Measurements from ENCODE around the gene LY6G5B.
A peak's percentile ranks its signal among the peaks of the same experiment; 100 is the strongest.

Gene LY6G5B

DNA sequence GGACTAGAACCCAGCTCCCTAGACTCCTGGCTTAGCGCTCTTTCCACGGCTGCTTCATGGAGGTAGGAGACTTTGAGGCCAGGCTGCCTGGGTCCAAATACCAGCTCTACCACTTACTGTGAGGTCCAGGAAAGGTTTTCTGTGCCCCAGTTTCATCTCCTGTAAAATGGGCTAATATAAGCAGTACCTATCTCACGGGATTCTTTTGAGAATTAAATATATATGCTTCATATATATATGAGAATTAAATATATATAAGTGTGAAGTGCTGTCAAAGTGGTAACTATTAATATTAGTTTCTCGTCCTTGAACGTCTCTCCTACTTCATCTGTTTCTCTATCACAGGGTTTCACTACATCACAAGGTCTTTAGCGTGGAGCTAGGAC is 21.3 kb downstream of the LY6G5B start:
- TF ChIP-seq, protein P1, sequence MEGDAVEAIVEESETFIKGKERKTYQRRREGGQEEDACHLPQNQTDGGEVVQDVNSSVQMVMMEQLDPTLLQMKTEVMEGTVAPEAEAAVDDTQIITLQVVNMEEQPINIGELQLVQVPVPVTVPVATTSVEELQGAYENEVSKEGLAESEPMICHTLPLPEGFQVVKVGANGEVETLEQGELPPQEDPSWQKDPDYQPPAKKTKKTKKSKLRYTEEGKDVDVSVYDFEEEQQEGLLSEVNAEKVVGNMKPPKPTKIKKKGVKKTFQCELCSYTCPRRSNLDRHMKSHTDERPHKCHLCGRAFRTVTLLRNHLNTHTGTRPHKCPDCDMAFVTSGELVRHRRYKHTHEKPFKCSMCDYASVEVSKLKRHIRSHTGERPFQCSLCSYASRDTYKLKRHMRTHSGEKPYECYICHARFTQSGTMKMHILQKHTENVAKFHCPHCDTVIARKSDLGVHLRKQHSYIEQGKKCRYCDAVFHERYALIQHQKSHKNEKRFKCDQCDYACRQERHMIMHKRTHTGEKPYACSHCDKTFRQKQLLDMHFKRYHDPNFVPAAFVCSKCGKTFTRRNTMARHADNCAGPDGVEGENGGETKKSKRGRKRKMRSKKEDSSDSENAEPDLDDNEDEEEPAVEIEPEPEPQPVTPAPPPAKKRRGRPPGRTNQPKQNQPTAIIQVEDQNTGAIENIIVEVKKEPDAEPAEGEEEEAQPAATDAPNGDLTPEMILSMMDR (IDR thresholded peaks at IDR 0.05; ENCODE audit: insufficient read depth, low read depth, low read length, missing control alignments): no peak
- no peak overlapping the region for H3K4me3 ChIP-seq (ENCODE audit: low read length)
- no peak for DNase-seq (ENCODE audit: low read depth)

DNA sequence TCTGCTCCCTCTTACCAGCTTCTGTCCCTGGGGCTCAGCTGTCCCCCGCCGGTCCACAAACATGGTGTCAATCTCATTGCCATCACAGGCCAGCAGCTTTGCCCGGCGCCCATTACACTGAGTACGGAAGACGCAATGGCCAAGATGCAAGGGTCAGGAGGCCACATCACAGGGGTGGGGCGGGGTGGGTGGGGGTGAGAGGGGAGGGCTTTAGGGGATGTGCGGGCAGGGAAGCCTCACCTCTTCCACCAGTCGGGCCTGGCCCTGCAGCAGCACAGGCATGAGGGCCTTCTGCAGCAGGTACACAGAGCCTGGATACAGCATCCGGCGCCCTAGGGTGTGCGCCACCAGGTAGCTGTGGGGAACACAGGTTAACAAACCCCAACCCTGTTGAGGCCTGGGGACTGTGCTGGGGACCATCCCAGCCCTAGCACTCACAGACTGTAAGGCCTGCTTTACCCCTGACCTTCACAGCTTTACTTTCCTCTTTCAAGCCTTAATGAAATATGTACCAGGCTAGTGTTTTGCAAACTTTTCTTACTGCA is 21.9 kb downstream of the LY6G5B start:
- no peak overlapping the region for H3K4me3 ChIP-seq (ENCODE audit: low read length)
- TF ChIP-seq, protein P1 (IDR thresholded peaks at IDR 0.05; ENCODE audit: insufficient read depth, low read depth, low read length, missing control alignments): no peak
- DNase-seq (ENCODE audit: low read depth): no peak

DNA sequence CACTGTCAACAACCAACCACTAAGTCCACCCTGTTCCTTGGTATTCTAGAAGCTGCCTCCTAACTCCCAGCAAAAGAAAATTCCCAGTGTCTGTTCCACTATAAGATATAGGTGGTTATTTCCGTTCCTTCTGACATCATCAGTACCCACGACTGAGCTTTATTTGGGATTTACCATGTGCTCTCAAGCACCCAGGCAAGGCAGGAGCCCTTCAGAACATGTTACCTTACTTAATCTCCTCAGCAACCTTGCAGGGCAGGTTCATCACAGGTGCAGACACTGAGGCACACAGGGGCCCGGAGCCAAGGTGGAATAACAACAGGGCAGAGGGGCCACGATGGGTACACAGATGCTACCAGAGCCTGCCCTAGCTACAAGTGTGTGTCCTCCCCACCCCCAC is 22.6 kb downstream of the LY6G5B start:
- no peak overlapping the region for H3K4me3 ChIP-seq (ENCODE audit: low read length)
- TF ChIP-seq, protein P1 (IDR thresholded peaks at IDR 0.05; ENCODE audit: insufficient read depth, low read depth, low read length, missing control alignments): no peak
- DNase-seq (ENCODE audit: low read depth): no peak

DNA sequence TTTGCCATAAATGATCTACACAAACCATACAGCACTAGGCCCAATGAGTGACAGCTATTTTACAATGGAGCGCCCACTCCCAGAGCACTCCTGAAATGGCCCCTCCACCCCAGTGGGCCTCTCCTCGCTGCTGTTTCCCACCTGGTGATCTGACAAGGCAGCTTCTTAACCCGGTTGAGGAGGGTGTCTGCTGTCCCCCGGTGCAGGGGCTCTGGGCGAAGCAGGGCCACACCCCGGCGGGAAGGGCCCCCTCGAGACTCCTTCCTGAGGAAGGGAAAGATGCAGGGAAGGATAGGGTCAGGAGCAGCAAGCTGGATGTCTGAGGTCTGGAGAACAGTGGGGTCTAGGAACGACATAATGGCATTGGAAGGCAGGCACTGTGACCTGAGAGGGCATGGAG is 23.1 kb downstream of the LY6G5B start:
- H3K4me3 ChIP-seq (ENCODE audit: low read length): no peak overlapping the region
- TF ChIP-seq, protein P1 (IDR thresholded peaks at IDR 0.05; ENCODE audit: insufficient read depth, low read depth, low read length, missing control alignments): no peak
- no peak for DNase-seq (ENCODE audit: low read depth)

DNA sequence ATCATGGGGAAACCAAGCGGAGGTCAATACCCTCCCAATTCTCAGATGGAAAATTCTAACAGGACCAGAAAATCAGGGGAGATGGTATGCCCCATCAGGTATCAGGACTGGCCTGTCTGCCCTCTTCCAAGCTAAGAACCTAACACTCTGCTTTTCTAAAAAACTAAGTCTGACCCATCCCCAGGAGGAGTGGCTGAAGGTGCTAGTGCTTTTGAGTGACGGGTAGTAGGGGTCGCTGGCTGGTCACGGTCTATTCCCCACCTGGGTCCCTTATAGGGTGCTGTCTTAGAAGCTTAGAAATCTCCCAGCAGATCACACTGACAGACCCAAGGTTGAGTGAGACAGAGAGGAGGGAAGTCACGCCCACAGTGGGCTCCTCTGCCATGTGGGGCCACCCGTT is 23.8 kb downstream of the LY6G5B start:
- H3K4me3 ChIP-seq (ENCODE audit: low read length): no peak overlapping the region
- TF ChIP-seq, protein P1 (IDR thresholded peaks at IDR 0.05; ENCODE audit: insufficient read depth, low read depth, low read length, missing control alignments): no peak
- DNase-seq (ENCODE audit: low read depth): no peak

DNA sequence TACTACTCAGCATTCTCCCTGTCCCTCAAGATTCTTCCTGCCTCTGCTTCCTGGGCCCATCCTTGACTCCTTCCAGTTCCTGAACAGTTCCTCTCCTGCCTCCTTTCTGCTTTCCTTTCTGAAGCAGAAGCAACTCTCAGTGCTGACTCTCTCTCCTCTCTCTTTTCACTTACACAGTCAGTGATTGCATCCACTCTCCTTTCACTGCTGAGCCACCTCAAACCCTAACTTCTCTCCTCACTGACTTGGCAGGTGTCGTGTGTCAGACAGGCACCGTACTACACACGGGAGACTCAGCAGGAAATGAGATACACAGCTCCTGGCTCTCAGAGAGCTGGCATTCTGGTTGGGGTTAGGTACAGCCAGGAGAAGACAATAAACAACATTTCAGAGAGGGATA is 27.8 kb downstream of the LY6G5B start:
- no peak overlapping the region for H3K4me3 ChIP-seq (ENCODE audit: low read length)
- TF ChIP-seq, protein P1 (IDR thresholded peaks at IDR 0.05; ENCODE audit: insufficient read depth, low read depth, low read length, missing control alignments): no peak
- peak; percentile 27 for DNase-seq (ENCODE audit: low read depth)

DNA sequence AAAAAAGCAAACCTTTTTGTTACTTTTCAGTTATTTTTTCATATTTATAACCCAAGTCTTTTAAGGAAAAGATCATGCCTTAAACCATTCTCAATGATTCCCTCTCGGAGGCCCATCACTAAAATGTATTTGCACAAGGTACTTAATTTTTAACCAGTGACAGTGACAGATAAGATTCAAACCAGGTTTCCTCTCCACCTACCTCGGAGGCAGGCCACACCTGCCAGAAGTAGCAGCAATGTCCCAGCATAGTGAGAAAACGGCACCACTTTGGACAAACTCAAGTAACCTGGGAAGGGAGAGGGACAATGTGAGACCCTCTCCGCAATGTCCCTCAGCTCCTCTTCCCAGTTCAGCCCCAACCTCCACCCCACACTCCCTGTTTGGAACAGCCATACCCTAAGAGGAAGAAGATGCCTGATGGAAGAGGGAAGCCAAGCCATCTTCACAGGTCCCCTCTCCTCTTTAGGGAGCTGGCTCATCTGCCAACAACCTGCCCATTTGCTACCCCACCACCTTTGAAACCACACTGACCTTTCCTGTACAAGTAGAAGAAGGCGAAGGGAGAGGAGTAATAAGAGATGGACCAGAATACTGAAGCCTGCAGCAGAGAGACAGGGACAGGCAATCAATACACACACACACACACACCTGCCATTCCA is 31.1 kb downstream of the LY6G5B start:
- TF ChIP-seq, protein P1 (IDR thresholded peaks at IDR 0.05; ENCODE audit: insufficient read depth, low read depth, low read length, missing control alignments): no peak
- H3K4me3 ChIP-seq (ENCODE audit: low read length): no peak overlapping the region
- DNase-seq (ENCODE audit: low read depth): no peak
